HepG2 (cell line): ENCODE data around the gene AFG1L. TPM values are rescaled to one million over a fixed set of nuclear protein-coding genes. Genes with fewer than 3 reads are reported as not detected.

ENCODE experiments used
- ATAC-seq: fragments of 200-7000 bp; cut with Tn5 transposase; 3 replicates; pipeline ENCODE4 v1.9.1; 2020; ENCODE audit warnings: mild to moderate bottlenecking, moderate library complexity
- BruUV-seq: library from RNA; stranded (reverse); fragments of 400-500 nt; replicated peaks from 2 replicates; lab custom pipeline; 2021; lab: Mats Ljungman, UMichigan
- CTCF ChIA-PET: fragments of 300-600 bp; formaldehyde crosslinking; extraction: SDS; loops from one replicate; lab custom pipeline; 2021; ENCODE audit warnings: low total read pairs, inconsistent platforms, low intra/inter-chr PET ratio; lab: Yijun Ruan, JAX
- POLR2A ChIA-PET: fragments of 350-600 bp; sonication (Branson Sonifier 250); formaldehyde crosslinking; loops from one replicate; lab custom pipeline; 2020; ENCODE audit warnings: antibody characterized with exemption, inconsistent platforms; lab: Yijun Ruan, JAX
- DNase-seq: peaks from one replicate; pipeline ENCODE4 v3.0.0-alpha.2; 2015; ENCODE audit warnings: low spot score
- FAIRE-seq: peaks from 3 replicates; lab custom pipeline; 2011; peaks lifted over from hg19 to GRCh38; lab: Jason Lieb, UNC
- H2AFZ ChIP-seq: one replicate; pipeline ENCODE4 v1.6.1; 2011; ENCODE audit warnings: low read length, inconsistent platforms
- H3K27ac ChIP-seq: fragments of 300-600 bp; 3 replicates; pipeline ENCODE4 v1.8.0; 2011; ENCODE audit warnings: mixed run types, mild to moderate bottlenecking, mixed read lengths, low read length, inconsistent platforms; ENCODE audit not compliant: insufficient read depth; ENCODE audit errors: extremely low read length
- H3K27me3 ChIP-seq, 2 experiments: fragments of 200-600 bp in 1 of 2; 2 replicates in 1 of 2; 3 replicates in 1 of 2; pipeline versions ENCODE4 v1.6.0 to v1.8.0; 2011; ENCODE audit warnings: low read length in 2 of 2, mild to moderate bottlenecking in 2 of 2, moderate library complexity in 2 of 2, inconsistent platforms in 1 of 2; ENCODE audit not compliant: insufficient read depth in 2 of 2, control insufficient read depth in 1 of 2
- H3K36me3 ChIP-seq, 2 experiments: fragments of 200-600 bp in 1 of 2; replicated peaks in 1 of 2; 2 replicates in 1 of 2; 3 replicates in 1 of 2; pipeline versions ENCODE4 v1.5.1 to v1.8.0; 2011; ENCODE audit warnings: low read length in 2 of 2, inconsistent platforms in 1 of 2; ENCODE audit not compliant: insufficient read depth in 2 of 2, control insufficient read depth in 1 of 2
- H3K4me1 ChIP-seq: 2 replicates; pipeline ENCODE4 v1.5.1; 2012; ENCODE audit warnings: low read length, inconsistent platforms; ENCODE audit not compliant: insufficient read depth
- H3K4me2 ChIP-seq: 2 replicates; pipeline ENCODE4 v1.6.0; 2011; ENCODE audit warnings: low read depth, low read length, inconsistent platforms
- H3K4me3 ChIP-seq, 3 experiments: fragments of 200-600 bp in 1 of 3; sonication (generic), shearing (Covaris generic) in 1 of 3; replicated peaks in 1 of 3; 2 replicates each; pipeline ENCODE4 v1.5.1; 2011 to 2016; ENCODE audit warnings: low read length in 3 of 3, inconsistent platforms in 2 of 3, low read depth in 2 of 3, mild to moderate bottlenecking in 2 of 3, control low read depth in 1 of 3, mixed read lengths in 1 of 3; ENCODE audit not compliant: insufficient read depth in 1 of 3
- H3K79me2 ChIP-seq: one replicate; pipeline ENCODE4 v1.6.1; 2011; ENCODE audit warnings: low read length, inconsistent platforms; ENCODE audit not compliant: insufficient read depth
- H3K9ac ChIP-seq: 2 replicates; pipeline ENCODE4 v1.6.0; 2011; ENCODE audit warnings: mild to moderate bottlenecking, low read depth, low read length, inconsistent platforms; ENCODE audit not compliant: insufficient read depth
- H3K9me3 ChIP-seq: 2 replicates; pipeline ENCODE4 v1.5.1; 2012; ENCODE audit warnings: mild to moderate bottlenecking, low read length
- H4K20me1 ChIP-seq: 2 replicates; pipeline ENCODE4 v1.6.0; 2011; ENCODE audit warnings: inconsistent platforms, mild to moderate bottlenecking, low read length, moderate library complexity; ENCODE audit not compliant: insufficient read depth
- HIVEP1 ChIP-seq: sonication (generic); formaldehyde crosslinking; IDR thresholded peaks from 2 replicates; pipeline ENCODE4 v1.4.0; 2020; ENCODE audit warnings: mild to moderate bottlenecking, missing genetic modification reagents
- RBAK ChIP-seq: sonication (generic); formaldehyde crosslinking; IDR thresholded peaks from 2 replicates; pipeline ENCODE4 v1.5.1; 2020; ENCODE audit warnings: mild to moderate bottlenecking, missing genetic modification reagents
- RCOR2 ChIP-seq: IDR thresholded peaks from 2 replicates; pipeline ENCODE4 v1.6.1; 2016; ENCODE audit warnings: missing biosample characterization, missing genetic modification reagents
- SALL2 ChIP-seq: sonication (generic); formaldehyde crosslinking; IDR thresholded peaks from 2 replicates; pipeline ENCODE4 v1.8.1; 2023; ENCODE audit warnings: mild to moderate bottlenecking, missing genetic modification reagents, inconsistent platforms
- TOE1 ChIP-seq: sonication (generic); formaldehyde crosslinking; IDR thresholded peaks from 2 replicates; pipeline ENCODE4 v1.4.0; 2020; ENCODE audit warnings: mild to moderate bottlenecking, missing genetic modification reagents
- ZC3H13 ChIP-seq: sonication (generic); formaldehyde crosslinking; IDR thresholded peaks from 2 replicates; pipeline ENCODE4 v1.8.1; 2023; ENCODE audit warnings: mild to moderate bottlenecking, missing genetic modification reagents, moderate library complexity
- ZNF564 ChIP-seq: sonication (generic); formaldehyde crosslinking; IDR thresholded peaks from 2 replicates; pipeline ENCODE4 v1.8.1; 2023; ENCODE audit warnings: mild to moderate bottlenecking, missing genetic modification reagents
- ZNF850 ChIP-seq: sonication (generic); formaldehyde crosslinking; conservative IDR thresholded peaks from 2 replicates; pipeline ENCODE4 v1.9.0; 2021; ENCODE audit warnings: mild to moderate bottlenecking, missing genetic modification reagents
- ZSCAN25 ChIP-seq: sonication (generic); formaldehyde crosslinking; IDR thresholded peaks from 2 replicates; pipeline ENCODE4 v1.8.0; 2022; ENCODE audit warnings: mild to moderate bottlenecking, missing genetic modification reagents
- WGBS: methylation state at CpG from one replicate; pipeline ENCODE4 v1.1.6; 2017; ENCODE audit warnings: low lambda C conversion rate; 5-methylcytosine and 5-hydroxymethylcytosine counted together
- in situ Hi-C: cut with HindIII; loops from 2 replicates; pipeline ENCODE4 v1.10.0; 2017; ENCODE audit warnings: low pct_unique_long_range_greater_than_20kb; ENCODE audit not compliant: extremely low pct_ligation_motif_present
- intact Hi-C: fragments of 100-400 bp; cut with micrococcal nuclease; formaldehyde crosslinking; loops from one replicate; pipeline ENCODE4 v1.10.0; 2022; ENCODE audit not compliant: unreplicated experiment
- polyA plus RNA-seq, 8 experiments: library from polyadenylated mRNA; depleted of rRNA in 3 of 8; stranded (reverse) in 7 of 8; unstranded in 1 of 8; fragments of >200 nt; fragmentation: Illumina TruSeq in 4 of 8; extraction: Trizol in 4 of 8; gene quantifications; 2 replicates each; pipeline versions ENCODE4 v1.2.1 to v1.2.3, GENCODE V29; 2011 to 2016; ENCODE audit warnings: low read depth in 4 of 8, missing spikeins in 1 of 8, mixed read lengths in 1 of 8; ENCODE audit not compliant: insufficient read depth in 1 of 8
- total RNA-seq, 5 experiments: library from RNA; depleted of rRNA; stranded (reverse); fragments of >200 nt; fragmentation: Illumina TruSeq; extraction: Trizol; gene quantifications; 2 replicates each; pipeline ENCODE4 v1.2.3, GENCODE V29; 2016; ENCODE audit warnings: low read depth in 1 of 5
- TF ChIP-seq, protein P1 (sequence below): sonication (generic); formaldehyde crosslinking; IDR thresholded peaks from 2 replicates; pipeline ENCODE4 v1.5.1; 2020; ENCODE audit warnings: mild to moderate bottlenecking, missing genetic modification reagents, borderline replicate concordance
- TF ChIP-seq, protein P2 (sequence below): sonication (generic); formaldehyde crosslinking; IDR thresholded peaks from 2 replicates; pipeline ENCODE4 v1.5.0; 2020; ENCODE audit warnings: missing genetic modification reagents
- TF ChIP-seq, protein P3 (sequence below): sonication (generic); formaldehyde crosslinking; IDR thresholded peaks from 2 replicates; pipeline ENCODE4 v1.8.1; 2022; ENCODE audit warnings: low read depth, mild to moderate bottlenecking, missing genetic modification reagents

AFG1L gene
- total and polyA plus RNA-seq, 2 of the 13 experiments (the other 11 are each of a cell fraction or from before 2014, with no cell fraction given), result 3.1 to 14.0 TPM

DNA sequence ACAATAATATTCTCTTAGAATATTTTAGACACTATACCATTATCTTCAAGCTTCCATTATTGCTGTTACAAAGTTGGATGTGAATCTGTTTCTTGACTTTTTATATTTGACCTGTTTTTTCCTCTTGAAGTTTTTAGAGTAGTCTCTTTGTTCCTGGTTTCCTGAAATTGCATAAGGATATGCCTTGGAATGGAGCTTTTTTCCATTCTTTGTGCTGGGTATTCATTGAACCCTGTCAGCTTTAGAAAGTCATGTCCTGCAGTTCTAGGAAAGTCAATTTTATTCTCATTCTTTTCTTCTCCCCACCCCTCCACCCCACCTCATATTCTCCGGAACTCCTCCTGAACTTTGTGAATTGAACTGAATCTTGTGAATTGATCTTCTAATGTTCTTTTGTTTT, 173.5 kb downstream of the AFG1L start:
- WGBS, result 89% methylated on average over 1 of the region's 1 CpG
- FAIRE-seq, result no peak
- Histone ChIP-seq H3K9me3 (no peaks in the 10 kb centered on the region), H3K4me3 (no peak overlapping the region), H3K27me3 (no peaks in the 10 kb centered on the region), H2AFZ (no peak overlapping the region), H3K4me2 (no peak overlapping the region), H4K20me1 (no peaks in the 10 kb centered on the region), H3K27ac (no peak overlapping the region), H3K36me3 (no peaks in the 10 kb centered on the region), H3K9ac (no peak overlapping the region), H3K79me2 (no peaks in the 10 kb centered on the region), H3K4me1 (peaks cover 17% of the 10 kb centered on the region)
- TF ChIP-seq RCOR2 (CRISPR knock-in tag) (no peak), ZC3H13 (CRISPR knock-in tag) (no peak), ZNF564 (CRISPR knock-in tag) (no peak), TOE1 (no peak), ZSCAN25 (CRISPR knock-in tag) (no peak), HIVEP1 (no peak), ZNF850 (CRISPR knock-in tag) (no peak), SALL2 (CRISPR knock-in tag) (no peak), RBAK (CRISPR knock-in tag) (no peak)
- TF ChIP-seq, protein P1, sequence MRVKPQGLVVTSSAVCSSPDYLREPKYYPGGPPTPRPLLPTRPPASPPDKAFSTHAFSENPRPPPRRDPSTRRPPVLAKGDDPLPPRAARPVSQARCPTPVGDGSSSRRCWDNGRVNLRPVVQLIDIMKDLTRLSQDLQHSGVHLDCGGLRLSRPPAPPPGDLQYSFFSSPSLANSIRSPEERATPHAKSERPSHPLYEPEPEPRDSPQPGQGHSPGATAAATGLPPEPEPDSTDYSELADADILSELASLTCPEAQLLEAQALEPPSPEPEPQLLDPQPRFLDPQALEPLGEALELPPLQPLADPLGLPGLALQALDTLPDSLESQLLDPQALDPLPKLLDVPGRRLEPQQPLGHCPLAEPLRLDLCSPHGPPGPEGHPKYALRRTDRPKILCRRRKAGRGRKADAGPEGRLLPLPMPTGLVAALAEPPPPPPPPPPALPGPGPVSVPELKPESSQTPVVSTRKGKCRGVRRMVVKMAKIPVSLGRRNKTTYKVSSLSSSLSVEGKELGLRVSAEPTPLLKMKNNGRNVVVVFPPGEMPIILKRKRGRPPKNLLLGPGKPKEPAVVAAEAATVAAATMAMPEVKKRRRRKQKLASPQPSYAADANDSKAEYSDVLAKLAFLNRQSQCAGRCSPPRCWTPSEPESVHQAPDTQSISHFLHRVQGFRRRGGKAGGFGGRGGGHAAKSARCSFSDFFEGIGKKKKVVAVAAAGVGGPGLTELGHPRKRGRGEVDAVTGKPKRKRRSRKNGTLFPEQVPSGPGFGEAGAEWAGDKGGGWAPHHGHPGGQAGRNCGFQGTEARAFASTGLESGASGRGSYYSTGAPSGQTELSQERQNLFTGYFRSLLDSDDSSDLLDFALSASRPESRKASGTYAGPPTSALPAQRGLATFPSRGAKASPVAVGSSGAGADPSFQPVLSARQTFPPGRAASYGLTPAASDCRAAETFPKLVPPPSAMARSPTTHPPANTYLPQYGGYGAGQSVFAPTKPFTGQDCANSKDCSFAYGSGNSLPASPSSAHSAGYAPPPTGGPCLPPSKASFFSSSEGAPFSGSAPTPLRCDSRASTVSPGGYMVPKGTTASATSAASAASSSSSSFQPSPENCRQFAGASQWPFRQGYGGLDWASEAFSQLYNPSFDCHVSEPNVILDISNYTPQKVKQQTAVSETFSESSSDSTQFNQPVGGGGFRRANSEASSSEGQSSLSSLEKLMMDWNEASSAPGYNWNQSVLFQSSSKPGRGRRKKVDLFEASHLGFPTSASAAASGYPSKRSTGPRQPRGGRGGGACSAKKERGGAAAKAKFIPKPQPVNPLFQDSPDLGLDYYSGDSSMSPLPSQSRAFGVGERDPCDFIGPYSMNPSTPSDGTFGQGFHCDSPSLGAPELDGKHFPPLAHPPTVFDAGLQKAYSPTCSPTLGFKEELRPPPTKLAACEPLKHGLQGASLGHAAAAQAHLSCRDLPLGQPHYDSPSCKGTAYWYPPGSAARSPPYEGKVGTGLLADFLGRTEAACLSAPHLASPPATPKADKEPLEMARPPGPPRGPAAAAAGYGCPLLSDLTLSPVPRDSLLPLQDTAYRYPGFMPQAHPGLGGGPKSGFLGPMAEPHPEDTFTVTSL (CRISPR knock-in tag), result no peak
- TF ChIP-seq, protein P2, sequence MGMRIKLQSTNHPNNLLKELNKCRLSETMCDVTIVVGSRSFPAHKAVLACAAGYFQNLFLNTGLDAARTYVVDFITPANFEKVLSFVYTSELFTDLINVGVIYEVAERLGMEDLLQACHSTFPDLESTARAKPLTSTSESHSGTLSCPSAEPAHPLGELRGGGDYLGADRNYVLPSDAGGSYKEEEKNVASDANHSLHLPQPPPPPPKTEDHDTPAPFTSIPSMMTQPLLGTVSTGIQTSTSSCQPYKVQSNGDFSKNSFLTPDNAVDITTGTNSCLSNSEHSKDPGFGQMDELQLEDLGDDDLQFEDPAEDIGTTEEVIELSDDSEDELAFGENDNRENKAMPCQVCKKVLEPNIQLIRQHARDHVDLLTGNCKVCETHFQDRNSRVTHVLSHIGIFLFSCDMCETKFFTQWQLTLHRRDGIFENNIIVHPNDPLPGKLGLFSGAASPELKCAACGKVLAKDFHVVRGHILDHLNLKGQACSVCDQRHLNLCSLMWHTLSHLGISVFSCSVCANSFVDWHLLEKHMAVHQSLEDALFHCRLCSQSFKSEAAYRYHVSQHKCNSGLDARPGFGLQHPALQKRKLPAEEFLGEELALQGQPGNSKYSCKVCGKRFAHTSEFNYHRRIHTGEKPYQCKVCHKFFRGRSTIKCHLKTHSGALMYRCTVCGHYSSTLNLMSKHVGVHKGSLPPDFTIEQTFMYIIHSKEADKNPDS (CRISPR knock-in tag), result no peak
- TF ChIP-seq, protein P3, sequence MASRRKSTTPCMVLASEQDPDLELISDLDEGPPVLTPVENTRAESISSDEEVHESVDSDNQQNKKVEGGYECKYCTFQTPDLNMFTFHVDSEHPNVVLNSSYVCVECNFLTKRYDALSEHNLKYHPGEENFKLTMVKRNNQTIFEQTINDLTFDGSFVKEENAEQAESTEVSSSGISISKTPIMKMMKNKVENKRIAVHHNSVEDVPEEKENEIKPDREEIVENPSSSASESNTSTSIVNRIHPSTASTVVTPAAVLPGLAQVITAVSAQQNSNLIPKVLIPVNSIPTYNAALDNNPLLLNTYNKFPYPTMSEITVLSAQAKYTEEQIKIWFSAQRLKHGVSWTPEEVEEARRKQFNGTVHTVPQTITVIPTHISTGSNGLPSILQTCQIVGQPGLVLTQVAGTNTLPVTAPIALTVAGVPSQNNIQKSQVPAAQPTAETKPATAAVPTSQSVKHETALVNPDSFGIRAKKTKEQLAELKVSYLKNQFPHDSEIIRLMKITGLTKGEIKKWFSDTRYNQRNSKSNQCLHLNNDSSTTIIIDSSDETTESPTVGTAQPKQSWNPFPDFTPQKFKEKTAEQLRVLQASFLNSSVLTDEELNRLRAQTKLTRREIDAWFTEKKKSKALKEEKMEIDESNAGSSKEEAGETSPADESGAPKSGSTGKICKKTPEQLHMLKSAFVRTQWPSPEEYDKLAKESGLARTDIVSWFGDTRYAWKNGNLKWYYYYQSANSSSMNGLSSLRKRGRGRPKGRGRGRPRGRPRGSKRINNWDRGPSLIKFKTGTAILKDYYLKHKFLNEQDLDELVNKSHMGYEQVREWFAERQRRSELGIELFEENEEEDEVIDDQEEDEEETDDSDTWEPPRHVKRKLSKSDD (CRISPR knock-in tag), result no peak
- no peak for ATAC-seq
- intact Hi-C loops (no loop called here), in situ Hi-C loops (no loop called here)
- POLR2A ChIA-PET, result no interaction called here
- BruUV-seq, result no TSS peak
- no peak for DNase-seq
- CTCF ChIA-PET, result no interaction called here
